Measurements from ENCODE around the gene SCG2.

The SCG2 gene

GRCh38 chr2:223612501-223612900 is 10.3 kb upstream of the SCG2 start:
- H3K27ac ChIP-seq (ENCODE audit: low read length) = no peak overlapping the region

DNA sequence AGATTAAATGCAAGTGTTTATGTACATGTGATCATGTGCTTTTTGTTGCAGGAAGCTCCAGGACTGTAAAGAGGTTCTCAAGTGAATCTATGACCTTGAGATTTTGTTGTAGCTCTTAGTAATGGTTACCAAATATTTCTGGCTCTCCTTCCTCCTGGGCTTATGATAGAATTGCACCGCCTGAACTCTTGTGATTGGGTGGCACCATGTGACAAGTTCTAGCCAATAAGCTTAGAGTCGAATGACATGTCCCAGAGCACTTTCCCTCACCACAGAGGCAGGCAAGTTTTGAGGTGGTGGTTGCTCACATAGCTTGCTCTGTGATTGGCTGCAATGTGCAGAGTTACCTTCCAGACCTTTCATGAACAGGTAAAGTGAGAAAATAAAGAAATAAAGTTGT is 8.9 kb upstream of the SCG2 start:
- no peak overlapping the region for H3K27ac ChIP-seq (ENCODE audit: low read length)
- no peaks in the 10 kb centered on the region for H3F3A ChIP-seq (ENCODE audit: insufficient read depth, low read length)
- H3K9me3 ChIP-seq (replicated peaks; ENCODE audit: insufficient read depth, low read length) = no peaks in the 10 kb centered on the region
- no peak overlapping the region for H3K4me2 ChIP-seq (ENCODE audit: low read depth, low read length)
- no peak overlapping the region for H3K9ac ChIP-seq (ENCODE audit: low read length)
- TF ChIP-seq CTCF (IDR thresholded peaks at IDR 0.05; ENCODE audit: low read length) (no peak), EZH2 (optimal IDR thresholded peaks at IDR 0.05; ENCODE audit: low read depth, low read length) (no peak), EZH2phosphoT487 (IDR thresholded peaks at IDR 0.05; ENCODE audit: low read length) (no peak)
- DNase-seq = no peak
- H2AFZ ChIP-seq (ENCODE audit: low read length) = no peak overlapping the region
- no peaks in the 10 kb centered on the region for H4K20me1 ChIP-seq (ENCODE audit: insufficient read depth, low read length)
- no peaks in the 10 kb centered on the region for H3K79me2 ChIP-seq (ENCODE audit: low read length)
- H3K4me1 ChIP-seq (ENCODE audit: low read length) = no peaks in the 10 kb centered on the region
- H3K36me3 ChIP-seq (replicated peaks; ENCODE audit: insufficient read depth, low read length) = no peaks in the 10 kb centered on the region
- no peaks in the 10 kb centered on the region for H3K9me2 ChIP-seq (replicated peaks; ENCODE audit: insufficient read depth, low read length)
- no peaks in the 10 kb centered on the region for H3K27me3 ChIP-seq (replicated peaks; ENCODE audit: insufficient read depth, low read length)
- no peak overlapping the region for H3K4me3 ChIP-seq (ENCODE audit: low read length)

More at GRCh38 chr2:223612501-223612900, 10.3 kb upstream of the SCG2 start:
- H3K9me3 ChIP-seq (replicated peaks; ENCODE audit: insufficient read depth, low read length) = no peaks in the 10 kb centered on the region
- H3K9ac ChIP-seq (ENCODE audit: low read length) = no peak overlapping the region
- H3F3A ChIP-seq (ENCODE audit: insufficient read depth, low read length) = no peaks in the 10 kb centered on the region
- H3K4me2 ChIP-seq (ENCODE audit: low read depth, low read length) = no peak overlapping the region
- no peak for DNase-seq
- TF ChIP-seq CTCF (IDR thresholded peaks at IDR 0.05; ENCODE audit: low read length) = no peak
- no peak for TF ChIP-seq EZH2 (optimal IDR thresholded peaks at IDR 0.05; ENCODE audit: low read depth, low read length)
- H3K27me3 ChIP-seq (replicated peaks; ENCODE audit: insufficient read depth, low read length) = no peaks in the 10 kb centered on the region
- no peak overlapping the region for H2AFZ ChIP-seq (ENCODE audit: low read length)
- no peaks in the 10 kb centered on the region for H3K9me2 ChIP-seq (replicated peaks; ENCODE audit: insufficient read depth, low read length)
- H4K20me1 ChIP-seq (ENCODE audit: insufficient read depth, low read length) = no peaks in the 10 kb centered on the region
- no peaks in the 10 kb centered on the region for H3K36me3 ChIP-seq (replicated peaks; ENCODE audit: insufficient read depth, low read length)
- no peaks in the 10 kb centered on the region for H3K4me1 ChIP-seq (ENCODE audit: low read length)
- H3K4me3 ChIP-seq (ENCODE audit: low read length) = no peak overlapping the region
- H3K79me2 ChIP-seq (ENCODE audit: low read length) = no peaks in the 10 kb centered on the region

GRCh38 chr2:223607476-223607875 is 5.3 kb upstream of the SCG2 start:
- Histone ChIP-seq H3K36me3 (replicated peaks; ENCODE audit: insufficient read depth, low read length) (no peaks in the 10 kb centered on the region), H3K4me1 (ENCODE audit: low read length) (no peaks in the 10 kb centered on the region), H3F3A (ENCODE audit: insufficient read depth, low read length) (no peaks in the 10 kb centered on the region), H3K9ac (ENCODE audit: low read length) (no peak overlapping the region), H3K4me2 (ENCODE audit: low read depth, low read length) (no peak overlapping the region), H3K9me2 (replicated peaks; ENCODE audit: insufficient read depth, low read length) (no peaks in the 10 kb centered on the region), H2AFZ (ENCODE audit: low read length) (no peak overlapping the region), H3K27ac (ENCODE audit: low read length) (no peak overlapping the region), H3K79me2 (ENCODE audit: low read length) (no peaks in the 10 kb centered on the region), H3K9me3 (replicated peaks; ENCODE audit: insufficient read depth, low read length) (no peaks in the 10 kb centered on the region), H3K27me3 (replicated peaks; ENCODE audit: insufficient read depth, low read length) (no peaks in the 10 kb centered on the region), H3K4me3 (ENCODE audit: low read length) (no peak overlapping the region), H4K20me1 (ENCODE audit: insufficient read depth, low read length) (no peaks in the 10 kb centered on the region)
- DNase-seq = no peak
- no peak for TF ChIP-seq CTCF (IDR thresholded peaks at IDR 0.05; ENCODE audit: low read length)
- no peak for TF ChIP-seq EZH2 (optimal IDR thresholded peaks at IDR 0.05; ENCODE audit: low read depth, low read length)

Data from MM.1S (cell line).